Middle frontal gyrus (tissue), 1 donor: Measurements from ENCODE around the gene PGLYRP1.

Experiments
- DNase-seq: peaks from one replicate; pipeline ENCODE4 v3.0.0-alpha.2; 2015; ENCODE audit warnings: low spot score; ENCODE audit errors: extremely low spot score

The PGLYRP1 gene, protein sequence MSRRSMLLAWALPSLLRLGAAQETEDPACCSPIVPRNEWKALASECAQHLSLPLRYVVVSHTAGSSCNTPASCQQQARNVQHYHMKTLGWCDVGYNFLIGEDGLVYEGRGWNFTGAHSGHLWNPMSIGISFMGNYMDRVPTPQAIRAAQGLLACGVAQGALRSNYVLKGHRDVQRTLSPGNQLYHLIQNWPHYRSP

DNA sequence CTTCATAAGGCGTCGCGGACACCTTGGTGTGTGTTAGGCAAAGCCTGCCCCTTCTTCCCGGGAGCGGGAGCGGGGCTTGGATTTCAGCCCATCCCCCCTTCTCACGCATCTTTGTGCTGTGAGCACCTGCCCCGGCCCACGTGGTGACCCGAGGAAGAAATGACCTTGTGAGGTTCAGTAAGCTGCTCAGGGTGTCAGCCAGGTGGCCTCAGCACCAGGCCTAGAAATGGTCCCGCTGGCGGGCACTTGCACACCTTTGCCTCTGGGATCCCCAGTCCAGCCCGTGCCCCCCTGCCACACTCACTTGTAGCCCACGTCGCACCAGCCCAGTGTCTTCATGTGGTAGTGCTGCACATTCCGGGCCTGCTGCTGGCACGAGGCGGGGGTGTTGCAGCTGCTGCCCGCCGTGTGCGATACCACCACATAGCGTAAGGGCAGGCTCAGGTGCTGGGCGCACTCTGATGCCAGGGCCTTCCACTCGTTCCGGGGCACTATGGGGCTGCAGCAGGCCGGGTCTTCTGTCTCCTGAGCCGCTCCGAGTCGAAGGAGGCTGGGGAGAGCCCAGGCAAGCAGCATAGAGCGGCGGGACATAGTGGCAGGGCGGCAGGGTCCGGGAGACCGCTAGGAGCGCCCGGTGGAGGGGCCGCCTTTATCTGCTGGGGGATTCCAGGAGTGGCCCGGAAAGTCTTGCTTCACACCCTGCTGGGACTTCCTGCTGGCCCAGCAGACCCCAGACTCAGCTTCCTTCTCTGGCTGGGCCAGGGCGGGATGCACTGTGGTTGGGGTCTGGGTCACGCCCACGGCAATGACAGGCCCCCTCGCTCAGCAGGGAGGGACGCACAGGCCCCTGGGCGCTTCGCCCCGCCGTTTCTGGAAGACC lies at the start of gene PGLYRP1:
Gene PGLYRP1, minus strand, starts transcription at position 623 of the 880 bp plus-strand sequence. Its CDS starts 32 bp downstream, at position 591.
- no peak for DNase-seq

DNA sequence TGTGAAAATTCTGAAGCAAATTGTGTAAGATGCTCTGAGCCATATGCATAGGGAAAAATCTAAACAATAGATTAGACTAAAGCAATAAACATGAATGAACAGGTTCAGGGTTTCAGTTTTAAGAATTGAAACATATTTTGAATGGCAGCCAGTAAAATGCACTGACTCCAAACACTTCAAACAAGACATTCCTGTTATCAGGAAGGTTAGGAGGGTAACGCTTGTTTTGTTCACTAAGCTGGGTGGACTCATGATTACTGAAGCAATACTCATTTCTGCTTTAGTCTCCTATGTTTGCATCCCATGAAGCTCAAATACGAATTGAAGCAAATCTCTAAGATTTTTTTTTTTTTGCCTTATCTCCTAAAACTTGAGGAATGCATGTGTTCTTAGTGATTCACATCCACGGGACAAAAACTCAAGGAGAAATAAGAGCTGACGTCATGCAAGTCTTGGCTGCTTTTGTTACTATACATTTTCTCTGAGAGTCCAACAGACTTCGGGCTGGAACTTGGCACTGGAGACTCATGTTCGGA lies 47.0 kb upstream of the PGLYRP1 start:
- DNase-seq: no peak

DNA sequence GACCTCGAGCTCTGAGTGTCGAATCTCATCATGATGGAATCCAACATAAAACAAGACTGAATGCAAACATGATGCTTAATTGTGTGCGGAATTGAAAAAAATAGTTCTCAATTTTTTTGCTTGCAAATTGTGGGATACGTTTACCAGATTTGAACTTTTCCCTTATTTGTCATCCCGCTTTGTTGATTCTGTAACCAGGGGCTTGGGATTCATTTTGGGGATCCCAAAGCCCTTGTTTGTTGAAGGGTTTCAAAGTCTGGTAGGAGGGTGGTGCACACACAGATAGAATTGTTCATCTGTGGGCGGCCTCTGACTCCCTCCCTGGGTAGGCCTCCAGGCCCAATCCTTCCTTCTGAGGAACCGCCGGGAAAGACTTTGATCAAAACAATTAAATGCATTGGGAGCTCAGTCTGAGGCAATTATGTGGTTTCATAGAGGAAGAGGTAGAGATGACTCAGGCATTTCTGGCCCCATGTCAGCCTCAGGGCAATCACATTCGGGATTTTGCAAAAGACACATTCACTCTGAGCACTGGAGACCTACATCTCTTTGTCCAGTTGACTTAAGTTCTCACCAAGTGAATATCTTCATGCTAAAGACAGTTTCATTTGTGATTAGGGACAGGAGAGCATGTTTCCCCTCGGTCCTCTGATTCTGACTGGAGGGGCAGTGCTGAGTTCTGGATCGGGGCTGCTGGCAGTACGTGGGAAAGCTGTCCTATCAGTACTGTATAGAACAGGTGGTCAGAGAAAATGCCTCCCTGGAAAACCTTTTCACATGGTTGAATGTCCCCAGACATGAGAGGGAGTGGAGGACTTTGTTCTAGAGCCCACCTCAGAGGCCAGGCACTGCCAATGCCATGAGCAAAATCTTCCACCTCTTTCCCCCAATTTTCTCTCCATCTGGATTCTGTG lies 45.7 kb upstream of the PGLYRP1 start:
- DNase-seq: no peak

DNA sequence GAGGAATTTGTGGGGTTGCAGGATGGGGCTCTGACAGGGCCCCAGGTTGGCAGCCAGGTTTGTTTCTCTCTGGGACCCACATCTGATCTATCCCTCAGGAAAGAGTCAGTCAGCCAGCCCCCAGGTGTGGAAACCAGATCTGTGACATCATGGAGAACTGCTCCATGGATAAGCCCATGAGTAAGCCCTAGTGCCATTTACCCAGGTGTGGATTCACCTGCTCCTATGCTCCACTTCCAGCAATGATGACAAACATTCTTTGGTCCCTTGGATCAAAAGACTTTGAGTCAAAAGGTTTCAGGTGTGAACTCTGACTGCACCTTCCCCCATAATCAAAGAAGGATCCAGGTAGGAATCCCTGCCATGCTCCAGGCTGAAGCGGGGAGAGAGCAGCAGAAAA lies 44.8 kb upstream of the PGLYRP1 start:
- DNase-seq: no peak

- no peak for DNase-seq
Observed at GRCh38 chr19:46066471-46066870, 43.6 kb upstream of the PGLYRP1 start.

GRCh38 chr19:46065486-46066071 lies 42.7 kb upstream of the PGLYRP1 start:
- DNase-seq: no peak

- no peak for DNase-seq
Observed at GRCh38 chr19:46063201-46063600, 40.3 kb upstream of the PGLYRP1 start.

DNA sequence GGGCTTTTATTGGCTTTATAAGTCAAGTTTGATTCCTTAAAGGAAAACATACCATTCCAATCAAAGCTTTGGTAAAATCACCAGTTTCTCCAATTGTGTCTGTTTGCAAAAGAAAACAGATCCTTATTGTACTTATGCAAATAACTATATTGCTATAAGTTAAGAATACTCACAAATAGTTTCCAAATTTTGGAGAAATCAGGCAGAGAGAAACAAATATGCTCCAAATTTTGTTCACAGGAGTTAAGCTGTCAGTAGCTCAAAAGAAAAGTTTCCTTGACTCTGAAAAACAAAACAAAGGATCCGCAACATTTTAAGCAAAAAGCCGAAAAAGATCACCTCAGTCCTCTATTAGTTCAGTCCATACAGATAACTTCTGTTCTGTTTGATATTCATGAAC lies 37.2 kb upstream of the PGLYRP1 start:
- DNase-seq: no peak

DNA sequence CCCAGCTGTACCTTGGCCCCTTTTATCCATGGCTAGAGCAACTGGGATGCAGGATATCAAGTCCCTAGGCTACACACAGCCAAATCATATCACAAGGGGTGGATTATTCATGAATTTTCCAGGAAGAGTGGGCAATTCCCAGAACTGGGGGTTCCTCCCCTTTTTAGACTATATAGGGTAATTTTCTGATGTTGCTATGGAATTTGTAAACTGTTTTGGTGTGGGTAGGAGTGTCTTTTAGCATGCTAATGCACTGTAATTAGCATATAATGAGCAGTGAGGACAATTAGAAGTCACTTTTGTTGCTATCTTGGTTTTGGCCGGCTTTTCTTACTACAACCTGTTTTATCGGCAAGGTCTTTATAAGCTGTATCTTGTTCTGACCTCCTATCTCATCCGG lies 35.9 kb upstream of the PGLYRP1 start:
- no peak for DNase-seq

- no peak for DNase-seq
Observed at GRCh38 chr19:46056536-46056935, 33.7 kb upstream of the PGLYRP1 start.

DNA sequence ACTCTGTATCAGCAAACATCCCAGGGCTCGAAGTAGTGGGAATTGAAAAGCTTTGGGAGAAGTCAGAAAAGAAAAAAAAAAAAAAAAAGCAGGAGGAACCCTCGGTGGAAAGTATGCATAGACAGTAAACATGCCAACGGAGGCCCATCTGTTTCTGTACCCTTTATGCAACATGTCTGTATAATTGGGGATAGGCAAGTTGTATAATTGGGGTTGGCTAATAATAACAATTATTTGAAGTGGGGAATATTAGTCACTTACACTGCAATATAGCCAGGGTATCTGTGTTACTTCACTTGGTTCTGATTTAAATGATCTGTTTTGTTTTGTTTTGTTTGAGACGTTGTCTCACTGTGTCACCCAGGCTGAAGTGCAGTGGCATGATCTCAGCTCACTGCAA lies 30.0 kb upstream of the PGLYRP1 start:
- no peak for DNase-seq

DNA sequence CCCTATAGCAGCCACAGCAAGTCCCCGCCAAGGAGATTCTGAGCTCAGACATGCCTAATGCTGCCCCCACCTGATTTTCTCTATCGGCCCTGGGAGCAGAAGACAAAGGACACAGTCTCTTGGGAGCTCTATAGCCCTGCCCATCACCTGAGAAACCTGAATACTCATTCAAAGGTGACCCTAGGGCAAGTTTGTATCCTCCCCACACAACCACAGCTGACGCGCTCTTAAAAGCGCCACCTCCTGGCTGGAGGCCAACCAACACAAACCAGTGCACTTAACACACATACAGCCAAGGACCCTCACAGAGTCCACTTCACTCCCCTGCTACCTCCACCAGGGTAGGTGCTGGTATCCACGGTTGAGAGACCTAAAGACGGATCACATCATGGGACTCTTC lies 26.7 kb upstream of the PGLYRP1 start:
- DNase-seq: no peak

GRCh38 chr19:46043519-46043918 lies 20.7 kb upstream of the PGLYRP1 start:
- no peak for DNase-seq

DNA sequence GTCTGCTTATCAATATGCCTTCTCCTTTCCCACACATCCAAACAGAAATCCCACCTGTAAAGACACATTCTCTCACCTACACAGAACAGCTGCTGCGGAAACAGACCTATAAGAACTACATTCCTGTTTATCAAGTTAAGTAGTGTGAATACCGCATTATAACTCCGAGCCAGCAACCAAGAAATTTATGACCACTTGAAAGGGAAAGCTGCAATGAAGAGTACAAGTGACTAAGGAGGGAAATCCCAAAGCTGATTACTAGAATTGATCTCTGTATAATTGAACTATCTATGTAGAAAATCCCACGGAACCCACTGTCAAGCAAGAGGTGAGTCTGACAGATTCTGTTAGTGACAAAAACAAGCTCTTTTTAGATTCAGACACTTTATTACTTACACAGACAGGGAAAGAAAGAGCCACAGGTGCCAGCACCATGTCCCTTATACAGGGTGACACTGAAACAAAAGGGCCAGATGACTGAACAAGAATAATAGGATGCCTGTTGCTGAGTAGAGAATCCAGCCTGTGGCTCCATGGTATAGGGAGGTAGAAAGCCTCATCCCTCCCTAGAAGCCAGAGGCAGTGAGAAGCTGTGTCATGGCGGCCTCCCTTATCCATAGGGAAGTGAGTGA lies 19.5 kb upstream of the PGLYRP1 start:
- DNase-seq: no peak

- no peak for DNase-seq
Observed at GRCh38 chr19:46040952-46041500, 18.2 kb upstream of the PGLYRP1 start, which contains the start of gene IGFL4. IGFL4 (minus strand) TSS chr19:46041002; CDS start chr19:46040962, 40 bp downstream.

- DNase-seq: no peak
Observed at GRCh38 chr19:46040125-46040524, 17.3 kb upstream of the PGLYRP1 start.

DNA sequence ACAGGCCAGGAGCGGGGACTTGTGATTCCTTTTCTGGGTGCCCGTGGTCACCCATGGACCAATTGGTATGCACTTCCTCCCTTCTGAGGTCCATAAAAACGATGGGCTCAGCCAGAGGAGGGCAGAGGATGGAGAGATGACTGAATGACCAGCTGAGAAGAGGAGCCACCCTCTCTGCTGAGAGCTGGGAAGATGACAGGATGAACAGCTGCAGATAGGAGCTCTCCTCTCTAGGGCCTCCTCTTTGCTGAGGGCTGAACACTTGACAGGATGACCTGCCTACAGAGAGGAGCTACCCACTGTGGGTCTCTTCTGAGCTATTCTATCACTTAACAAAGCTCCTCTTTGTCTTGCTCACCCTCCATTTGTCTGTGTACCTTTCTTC lies 13.9 kb upstream of the PGLYRP1 start:
- no peak for DNase-seq

GRCh38 chr19:46035986-46036743 lies 13.3 kb upstream of the PGLYRP1 start:
- DNase-seq: no peak

- DNase-seq: no peak
Observed at GRCh38 chr19:46035546-46035945, 12.7 kb upstream of the PGLYRP1 start.

DNA sequence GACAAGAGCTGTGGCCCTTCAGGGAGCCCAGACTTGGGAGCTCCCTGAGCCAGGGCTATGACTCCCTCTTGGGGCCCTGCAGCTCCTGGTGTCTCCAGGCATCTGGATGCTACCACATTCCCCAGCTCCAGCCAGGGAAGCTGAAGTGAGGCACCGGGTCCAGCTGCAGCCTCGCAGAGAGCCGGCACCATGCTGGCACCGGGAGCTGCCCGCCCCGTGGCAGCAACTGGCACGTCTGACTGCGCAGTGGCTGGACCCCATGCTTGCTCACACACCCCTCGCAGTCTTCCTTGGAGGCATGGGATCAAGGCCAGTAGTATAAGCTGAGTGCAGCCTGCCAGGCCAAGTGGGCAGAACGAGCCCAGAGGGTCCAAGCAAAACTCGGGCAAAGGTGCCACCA lies 10.5 kb upstream of the PGLYRP1 start:
- no peak for DNase-seq
